Rectal smooth muscle tissue (tissue), 1 donor: ENCODE results near the gene CCT3.

Source experiments
- H3K27ac ChIP-seq: one replicate; pipeline ENCODE4 v1.7.0; 2013; ENCODE audit warnings: low read depth, low read length, inconsistent platforms
- H3K27me3 ChIP-seq: one replicate; pipeline ENCODE4 v1.7.0; 2013; ENCODE audit warnings: low read length; ENCODE audit not compliant: control insufficient read depth, insufficient read depth
- H3K36me3 ChIP-seq: one replicate; pipeline ENCODE4 v1.7.0; 2013; ENCODE audit warnings: low read length; ENCODE audit not compliant: control insufficient read depth, insufficient read depth
- H3K4me1 ChIP-seq: one replicate; pipeline ENCODE4 v1.7.0; 2013; ENCODE audit warnings: low read length; ENCODE audit not compliant: control insufficient read depth, insufficient read depth
- H3K4me3 ChIP-seq: one replicate; pipeline ENCODE4 v1.7.0; 2013; ENCODE audit warnings: low read length
- H3K9ac ChIP-seq: one replicate; pipeline ENCODE4 v1.7.0; 2013; ENCODE audit warnings: low read length

CCT3 gene

GRCh38 chr1:156298852-156299357 lies 39.2 kb downstream of the CCT3 start, which contains the start of gene VHLL:
TSS of gene VHLL (minus strand) at chr1:156299307. CDS start at chr1:156299189, 118 bp downstream.
- no peak within 1 kb of the TSS for H3K9ac ChIP-seq
- no peak within 1 kb of the TSS for H3K4me3 ChIP-seq
- H3K4me1 ChIP-seq, result peaks cover 7% of the 10 kb centered on the region
- H3K36me3 ChIP-seq, result no peaks in the 10 kb centered on the region
- no peak within 1 kb of the TSS for H3K27ac ChIP-seq
- H3K27me3 ChIP-seq, result no peaks in the 10 kb centered on the region

GRCh38 chr1:156295391-156295947 lies 42.6 kb downstream of the CCT3 start, which contains the start of gene GLMP:
TSS of gene GLMP (minus strand) at chr1:156295679. CDS start at chr1:156295645, 34 bp downstream.
- Histone ChIP-seq H3K4me1 (peaks cover 11% of the 10 kb centered on the region), H3K9ac (peak within 1 kb of the TSS; percentile 88), H3K4me3 (peak within 1 kb of the TSS; percentile 91), H3K27me3 (no peaks in the 10 kb centered on the region), H3K27ac (peak within 1 kb of the TSS; percentile 67), H3K36me3 (no peaks in the 10 kb centered on the region)

GRCh38 chr1:156293895-156294294 lies 44.2 kb downstream of the CCT3 start:
- H3K9ac ChIP-seq, result no peak overlapping the region
- no peak overlapping the region for H3K4me3 ChIP-seq
- peaks cover 11% of the 10 kb centered on the region for H3K4me1 ChIP-seq
- H3K36me3 ChIP-seq, result no peaks in the 10 kb centered on the region
- no peaks in the 10 kb centered on the region for H3K27me3 ChIP-seq
- no peak overlapping the region for H3K27ac ChIP-seq

GRCh38 chr1:156293098-156293434 lies 45.0 kb downstream of the CCT3 start:
- Histone ChIP-seq H3K4me3 (no peak overlapping the region), H3K27me3 (no peaks in the 10 kb centered on the region), H3K27ac (no peak overlapping the region), H3K9ac (no peak overlapping the region), H3K4me1 (peaks cover 11% of the 10 kb centered on the region), H3K36me3 (no peaks in the 10 kb centered on the region)

- peak overlapping the region; percentile 69 for H3K4me3 ChIP-seq
- H3K9ac ChIP-seq, result peak overlapping the region; percentile 39
- H3K4me1 ChIP-seq, result peaks cover 11% of the 10 kb centered on the region
- no peaks in the 10 kb centered on the region for H3K36me3 ChIP-seq
- H3K27me3 ChIP-seq, result no peaks in the 10 kb centered on the region
- H3K27ac ChIP-seq, result peak overlapping the region; percentile 77
These were observed 46.6 kb downstream of the CCT3 start for GRCh38 chr1:156291226-156292061.

GRCh38 chr1:156289857-156290256 lies 48.2 kb downstream of the CCT3 start:
- H3K36me3 ChIP-seq, result no peaks in the 10 kb centered on the region
- H3K27ac ChIP-seq, result no peak overlapping the region
- peaks cover 7% of the 10 kb centered on the region for H3K4me1 ChIP-seq
- no peak overlapping the region for H3K9ac ChIP-seq
- no peaks in the 10 kb centered on the region for H3K27me3 ChIP-seq
- H3K4me3 ChIP-seq, result no peak overlapping the region

- Histone ChIP-seq H3K9ac (no peak overlapping the region), H3K4me3 (no peak overlapping the region)
These were observed 52.0 kb downstream of the CCT3 start for GRCh38 chr1:156286061-156286460.

GRCh38 chr1:156285437-156285836 lies 52.7 kb downstream of the CCT3 start:
- Histone ChIP-seq H3K36me3 (no peaks in the 10 kb centered on the region), H3K4me1 (peaks cover 16% of the 10 kb centered on the region), H3K27ac (no peak overlapping the region), H3K9ac (no peak overlapping the region), H3K27me3 (no peaks in the 10 kb centered on the region), H3K4me3 (no peak overlapping the region)

More at GRCh38 chr1:156286061-156286460, 52.0 kb downstream of the CCT3 start:
- H3K27me3 ChIP-seq, result no peaks in the 10 kb centered on the region
- H3K4me1 ChIP-seq, result peaks cover 15% of the 10 kb centered on the region
- no peak overlapping the region for H3K27ac ChIP-seq
- H3K36me3 ChIP-seq, result no peaks in the 10 kb centered on the region

- no peaks in the 10 kb centered on the region for H3K36me3 ChIP-seq
- H3K4me3 ChIP-seq, result no peak overlapping the region
- H3K4me1 ChIP-seq, result peaks cover 16% of the 10 kb centered on the region
- H3K9ac ChIP-seq, result no peak overlapping the region
- H3K27ac ChIP-seq, result no peak overlapping the region
- no peaks in the 10 kb centered on the region for H3K27me3 ChIP-seq
These were observed 53.3 kb downstream of the CCT3 start for GRCh38 chr1:156284757-156285156.

GRCh38 chr1:156284112-156284511 lies 54.0 kb downstream of the CCT3 start, which contains the start of gene TMEM79:
TSS of gene TMEM79 (plus strand) at chr1:156284325. CDS start at chr1:156285227, 902 bp downstream.
- Histone ChIP-seq H3K36me3 (no peaks in the 10 kb centered on the region), H3K27ac (peak within 1 kb of the TSS; percentile 77), H3K4me1 (peaks cover 16% of the 10 kb centered on the region), H3K4me3 (peak within 1 kb of the TSS; percentile 97), H3K27me3 (no peaks in the 10 kb centered on the region), H3K9ac (peak within 1 kb of the TSS; percentile 61)

- Histone ChIP-seq H3K27me3 (no peaks in the 10 kb centered on the region), H3K4me3 (peak overlapping the region; percentile 97), H3K27ac (no peak overlapping the region), H3K9ac (peak overlapping the region; percentile 61), H3K4me1 (peaks cover 16% of the 10 kb centered on the region), H3K36me3 (peaks cover 3% of the 10 kb centered on the region)
These were observed 54.6 kb downstream of the CCT3 start for GRCh38 chr1:156283521-156283920.

- H3K4me3 ChIP-seq, result peak within 1 kb of the TSS; percentile 97
- peaks cover 16% of the 10 kb centered on the region for H3K4me1 ChIP-seq
- H3K36me3 ChIP-seq, result peaks cover 7% of the 10 kb centered on the region
- no peaks in the 10 kb centered on the region for H3K27me3 ChIP-seq
- peak within 1 kb of the TSS; percentile 91 for H3K27ac ChIP-seq
- peak within 1 kb of the TSS; percentile 74 for H3K9ac ChIP-seq
These were observed 55.4 kb downstream of the CCT3 start, which contains the start of gene SMG5 for GRCh38 chr1:156282479-156283222. TSS of gene SMG5 (minus strand) at chr1:156282825. CDS start at chr1:156282680, 145 bp downstream.
